DND-41 (cell line): Measurements from ENCODE around the gene PCNX2.

ENCODE experiments used
- ATAC-seq: fragments of 200-7000 bp; cut with Tn5 transposase; 3 replicates; pipeline ENCODE4 v1.9.1; 2021; ENCODE audit warnings: low read depth; ENCODE audit not compliant: insufficient read depth
- DNase-seq: peaks from one replicate; pipeline ENCODE4 v3.0.0-alpha.2; 2020
- H2AFZ ChIP-seq: 2 replicates; pipeline ENCODE4 v1.6.0; 2012; ENCODE audit warnings: low read depth, low read length
- H3K27ac ChIP-seq: 2 replicates; pipeline ENCODE4 v1.5.1; 2012; ENCODE audit warnings: low read length, inconsistent platforms
- H3K27me3 ChIP-seq: fragments of 200-600 bp; sonication (generic); 2 replicates; pipeline ENCODE4 v1.6.0; 2012; ENCODE audit warnings: low read length, mild to moderate bottlenecking, inconsistent platforms; ENCODE audit not compliant: insufficient read depth, poor library complexity
- H3K36me3 ChIP-seq: 2 replicates; pipeline ENCODE4 v1.5.1; 2012; ENCODE audit warnings: low read length, inconsistent platforms; ENCODE audit not compliant: insufficient read depth
- H3K4me1 ChIP-seq: 2 replicates; pipeline ENCODE4 v1.5.1; 2012; ENCODE audit warnings: mild to moderate bottlenecking, low read length; ENCODE audit not compliant: insufficient read depth
- H3K4me2 ChIP-seq: 2 replicates; pipeline ENCODE4 v1.6.0; 2012; ENCODE audit warnings: mild to moderate bottlenecking, moderate library complexity, low read length, inconsistent platforms; ENCODE audit not compliant: insufficient read depth
- H3K4me3 ChIP-seq, 2 experiments: fragments of 200-600 bp in 1 of 2; shearing (Covaris generic) in 1 of 2; 2 replicates each; pipeline ENCODE4 v1.5.1; 2012 to 2016; ENCODE audit warnings: inconsistent platforms in 2 of 2, low read length in 2 of 2, mild to moderate bottlenecking in 2 of 2, low read depth in 1 of 2, moderate library complexity in 1 of 2
- H3K79me2 ChIP-seq: 2 replicates; pipeline ENCODE4 v1.6.0; 2012; ENCODE audit warnings: low read length, inconsistent platforms; ENCODE audit not compliant: insufficient read depth
- H3K9ac ChIP-seq: 2 replicates; pipeline ENCODE4 v1.6.0; 2012; ENCODE audit warnings: low read depth, mild to moderate bottlenecking, inconsistent platforms, low read length, moderate library complexity
- H3K9me3 ChIP-seq: 2 replicates; pipeline ENCODE4 v1.5.1; 2012; ENCODE audit warnings: low read length, moderate library complexity, mild to moderate bottlenecking, inconsistent platforms; ENCODE audit not compliant: insufficient read depth, severe bottlenecking
- H4K20me1 ChIP-seq: 2 replicates; pipeline ENCODE4 v1.6.0; 2012; ENCODE audit warnings: low read length; ENCODE audit not compliant: insufficient read depth
- EZH2 ChIP-seq: IDR thresholded peaks from 3 replicates; pipeline ENCODE4 v1.6.1; 2012; ENCODE audit warnings: borderline replicate concordance, low read depth, mild to moderate bottlenecking, moderate library complexity, low read length, inconsistent platforms; ENCODE audit not compliant: severe bottlenecking
- TF ChIP-seq, protein P1 (sequence below): IDR thresholded peaks from 2 replicates; pipeline ENCODE4 v1.5.1; 2012; ENCODE audit warnings: borderline replicate concordance, low read length, moderate library complexity, mild to moderate bottlenecking; ENCODE audit not compliant: poor library complexity, severe bottlenecking; ENCODE audit errors: extremely low read depth

The PCNX2 gene

DNA sequence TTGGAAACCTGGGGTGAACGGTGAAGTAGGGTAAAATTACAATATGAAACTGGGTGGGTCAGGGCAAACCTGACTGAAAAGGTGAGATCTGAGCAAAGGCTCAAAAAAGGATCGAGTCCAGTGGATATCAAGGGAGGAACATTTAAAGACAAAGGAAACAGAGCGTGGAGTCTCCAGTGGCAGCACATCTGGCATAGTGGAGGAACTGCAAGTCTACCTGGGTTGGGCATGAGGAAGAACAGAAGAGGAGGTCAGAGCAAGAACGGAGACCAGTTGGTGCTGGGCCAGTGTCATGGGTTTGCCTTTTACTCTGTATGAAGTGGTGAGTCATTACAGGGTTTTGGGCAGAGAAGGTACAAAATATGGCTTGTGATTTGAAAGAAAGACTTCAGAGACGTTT, 181.4 kb downstream of the PCNX2 start:
- Histone ChIP-seq H3K27me3 (no peaks in the 10 kb centered on the region), H3K4me2 (no peak overlapping the region), H3K4me1 (peaks cover 26% of the 10 kb centered on the region), H2AFZ (no peak overlapping the region), H3K36me3 (no peaks in the 10 kb centered on the region), H4K20me1 (no peaks in the 10 kb centered on the region), H3K4me3 (no peak overlapping the region), H3K9me3 (no peaks in the 10 kb centered on the region), H3K9ac (no peak overlapping the region), H3K79me2 (no peaks in the 10 kb centered on the region), H3K27ac (no peak overlapping the region)
- TF ChIP-seq, protein P1, sequence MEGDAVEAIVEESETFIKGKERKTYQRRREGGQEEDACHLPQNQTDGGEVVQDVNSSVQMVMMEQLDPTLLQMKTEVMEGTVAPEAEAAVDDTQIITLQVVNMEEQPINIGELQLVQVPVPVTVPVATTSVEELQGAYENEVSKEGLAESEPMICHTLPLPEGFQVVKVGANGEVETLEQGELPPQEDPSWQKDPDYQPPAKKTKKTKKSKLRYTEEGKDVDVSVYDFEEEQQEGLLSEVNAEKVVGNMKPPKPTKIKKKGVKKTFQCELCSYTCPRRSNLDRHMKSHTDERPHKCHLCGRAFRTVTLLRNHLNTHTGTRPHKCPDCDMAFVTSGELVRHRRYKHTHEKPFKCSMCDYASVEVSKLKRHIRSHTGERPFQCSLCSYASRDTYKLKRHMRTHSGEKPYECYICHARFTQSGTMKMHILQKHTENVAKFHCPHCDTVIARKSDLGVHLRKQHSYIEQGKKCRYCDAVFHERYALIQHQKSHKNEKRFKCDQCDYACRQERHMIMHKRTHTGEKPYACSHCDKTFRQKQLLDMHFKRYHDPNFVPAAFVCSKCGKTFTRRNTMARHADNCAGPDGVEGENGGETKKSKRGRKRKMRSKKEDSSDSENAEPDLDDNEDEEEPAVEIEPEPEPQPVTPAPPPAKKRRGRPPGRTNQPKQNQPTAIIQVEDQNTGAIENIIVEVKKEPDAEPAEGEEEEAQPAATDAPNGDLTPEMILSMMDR: no peak
- no peak for TF ChIP-seq EZH2
- DNase-seq (no peak), ATAC-seq (no peak)

DNA sequence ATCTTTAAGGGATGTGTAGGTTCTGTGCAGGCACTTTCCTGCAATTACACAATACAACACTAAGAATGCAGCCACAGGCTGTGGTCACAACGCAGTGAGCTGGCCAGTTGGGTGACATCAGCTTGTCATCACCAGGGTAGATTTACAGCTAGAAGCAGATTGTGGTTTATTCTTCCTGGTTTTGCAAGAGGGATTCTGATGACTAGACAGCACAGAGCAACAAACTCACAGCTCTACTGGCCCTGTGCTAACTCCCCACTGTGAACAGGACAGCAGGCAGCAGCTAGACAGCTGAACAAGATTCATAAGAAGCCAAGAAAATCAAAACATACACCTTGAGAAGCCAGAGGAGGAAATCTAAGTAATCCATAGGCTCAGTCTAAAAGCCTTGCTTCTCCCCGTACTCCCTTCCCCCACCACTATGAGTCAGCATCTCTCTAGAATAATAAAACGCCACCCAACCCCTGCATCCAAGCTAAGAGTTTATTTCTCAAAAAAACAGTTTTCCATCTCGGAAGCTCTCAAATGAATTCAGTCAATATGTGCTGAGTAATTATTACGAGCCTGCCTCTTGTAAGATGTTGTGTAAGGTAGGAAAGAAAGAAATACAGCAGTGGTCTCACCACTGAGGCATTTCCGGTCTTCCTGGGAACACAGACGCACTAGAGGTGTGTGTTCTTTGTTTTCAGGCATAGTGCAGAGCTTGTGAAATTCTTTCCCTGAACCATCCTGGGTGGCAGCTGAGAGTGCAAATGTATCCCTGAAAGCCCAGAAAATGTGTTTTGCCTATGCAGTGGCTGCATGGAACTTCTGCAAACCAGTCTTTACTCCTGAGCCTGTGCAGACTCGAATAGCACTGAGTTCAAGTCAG, 182.3 kb downstream of the PCNX2 start:
- H3K27me3 ChIP-seq: no peaks in the 10 kb centered on the region
- peak overlapping the region in 1 of 2 experiments; percentile 33; a peak in 2 of 4 replicates for H3K4me3 ChIP-seq
- H3K4me1 ChIP-seq: peaks cover 26% of the 10 kb centered on the region
- DNase-seq (peak; percentile 70), ATAC-seq (peak; percentile 91)
- no peaks in the 10 kb centered on the region for H3K9me3 ChIP-seq
- H3K4me2 ChIP-seq: peak overlapping the region; percentile 50
- H3K79me2 ChIP-seq: no peaks in the 10 kb centered on the region
- H2AFZ ChIP-seq: peak overlapping the region; percentile 53
- TF ChIP-seq, protein P1: peak; percentile 36
- TF ChIP-seq EZH2: no peak
- peak overlapping the region; percentile 30 for H3K9ac ChIP-seq
- no peaks in the 10 kb centered on the region for H4K20me1 ChIP-seq
- H3K36me3 ChIP-seq: no peaks in the 10 kb centered on the region; the same call in 1 of the 2 replicates
- peak overlapping the region; percentile 74 for H3K27ac ChIP-seq

DNA sequence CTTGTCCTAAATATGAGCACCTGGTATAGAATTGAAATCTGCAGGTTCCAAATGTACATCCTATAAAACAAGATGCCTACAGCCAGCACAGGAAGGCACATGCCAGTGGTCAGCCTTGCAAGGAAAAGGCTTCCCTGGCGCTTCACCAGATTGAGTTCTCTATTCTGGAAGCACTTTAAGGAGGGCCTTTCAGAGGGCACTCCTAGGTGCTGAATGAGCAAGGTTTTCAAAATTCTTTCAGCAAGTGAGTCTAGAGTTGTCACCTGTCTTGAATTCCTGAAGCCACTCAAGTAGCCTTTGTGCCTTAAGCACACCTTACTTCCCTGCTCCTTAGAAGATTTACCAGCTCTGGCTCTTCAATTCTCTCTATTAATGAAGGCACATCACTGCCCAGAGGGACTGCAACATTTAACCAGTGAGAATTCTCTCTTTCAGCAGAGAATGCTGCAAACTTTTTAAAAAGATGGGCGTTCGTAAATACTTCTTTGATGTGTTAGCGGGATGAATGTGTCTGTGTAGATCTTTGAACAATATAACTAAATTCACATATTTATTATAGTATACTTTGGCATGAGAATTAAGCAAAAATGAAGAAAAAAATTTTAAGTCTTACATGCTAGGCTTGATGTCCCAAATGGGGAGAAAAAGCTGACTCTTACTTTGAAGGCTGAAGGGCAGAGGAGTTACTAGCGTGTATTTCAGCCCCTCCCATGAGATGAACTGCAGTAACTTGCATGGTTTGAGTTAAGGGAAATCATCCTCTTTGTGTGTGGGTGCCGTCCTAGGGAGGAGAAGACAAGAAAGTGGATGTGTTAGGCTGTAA, 183.1 kb downstream of the PCNX2 start:
- peak overlapping the region; percentile 30 for H3K9ac ChIP-seq
- peak overlapping the region; percentile 50 for H3K4me2 ChIP-seq
- H3K9me3 ChIP-seq: no peaks in the 10 kb centered on the region
- H3K4me1 ChIP-seq: peaks cover 26% of the 10 kb centered on the region
- no peaks in the 10 kb centered on the region for H3K79me2 ChIP-seq
- no peaks in the 10 kb centered on the region for H4K20me1 ChIP-seq
- TF ChIP-seq, protein P1: no peak
- TF ChIP-seq EZH2: no peak
- H3K27ac ChIP-seq: peak overlapping the region; percentile 74
- peak overlapping the region in 1 of 2 experiments; percentile 33; a peak in 2 of 4 replicates for H3K4me3 ChIP-seq
- H2AFZ ChIP-seq: peak overlapping the region; percentile 53; the same call in 1 of the 2 replicates
- ATAC-seq: no peak; the same call in 2 of the 3 replicates
- no peaks in the 10 kb centered on the region for H3K27me3 ChIP-seq
- DNase-seq: no peak
- H3K36me3 ChIP-seq: peaks cover 2% of the 10 kb centered on the region
